Esophagus mucosa (tissue), 1 donor: ENCODE data around the gene MAEA. TPM values are rescaled to one million over a fixed set of nuclear protein-coding genes. Genes with fewer than 3 reads are reported as not detected.

Experiments
- ATAC-seq: fragments of 200-7000 bp; cut with Tn5 transposase; one replicate; pipeline ENCODE4 v1.9.1; 2020
- total RNA-seq: library from RNA; stranded (reverse); gene quantifications from one replicate; pipeline ENCODE4 v1.2.4, GENCODE V29; 2023
- donor health status: DM: yes; HTN: yes; CAD: no.

Gene MAEA
- total RNA-seq, 1 donor from 2014 or later, result 59.4 TPM

DNA sequence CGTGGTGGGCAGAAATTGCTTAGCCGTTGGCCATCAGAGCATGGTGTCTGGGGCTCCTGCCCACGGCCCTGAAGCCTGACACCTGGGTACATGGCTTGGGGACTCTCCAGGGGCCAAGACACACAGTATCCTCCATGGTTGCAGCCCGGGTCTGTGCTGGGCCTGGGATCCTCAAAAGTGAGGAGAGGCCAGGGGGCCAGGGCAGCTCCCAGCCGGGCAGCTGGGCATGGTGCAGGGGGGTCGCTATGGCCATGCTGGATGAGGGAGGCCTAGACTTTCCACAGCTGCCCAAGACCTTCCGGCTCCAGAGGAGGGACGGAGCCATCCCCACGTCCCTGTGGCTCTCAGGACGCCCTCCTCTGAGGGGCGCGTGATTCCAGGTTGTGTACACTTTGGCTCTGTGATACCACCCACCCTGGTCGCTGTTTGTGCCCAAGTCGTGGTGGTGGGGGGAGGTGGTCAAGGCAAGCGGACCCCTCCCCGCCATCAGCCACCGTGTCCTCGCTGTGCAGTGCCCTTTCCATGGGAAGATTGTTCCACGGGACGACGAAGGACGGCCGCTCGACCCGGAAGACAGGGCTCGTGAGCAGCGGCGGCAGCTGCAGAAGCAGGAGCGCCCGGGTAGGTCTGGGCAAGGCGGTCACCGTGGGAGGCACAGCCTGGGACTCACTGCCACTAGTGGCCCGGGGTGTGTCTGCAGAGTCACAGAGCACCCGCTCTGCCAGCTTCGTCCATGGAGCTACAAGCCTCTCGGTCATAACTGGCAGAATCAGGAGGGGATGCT, 90.9 kb downstream of the MAEA start:
- no peak for ATAC-seq

DNA sequence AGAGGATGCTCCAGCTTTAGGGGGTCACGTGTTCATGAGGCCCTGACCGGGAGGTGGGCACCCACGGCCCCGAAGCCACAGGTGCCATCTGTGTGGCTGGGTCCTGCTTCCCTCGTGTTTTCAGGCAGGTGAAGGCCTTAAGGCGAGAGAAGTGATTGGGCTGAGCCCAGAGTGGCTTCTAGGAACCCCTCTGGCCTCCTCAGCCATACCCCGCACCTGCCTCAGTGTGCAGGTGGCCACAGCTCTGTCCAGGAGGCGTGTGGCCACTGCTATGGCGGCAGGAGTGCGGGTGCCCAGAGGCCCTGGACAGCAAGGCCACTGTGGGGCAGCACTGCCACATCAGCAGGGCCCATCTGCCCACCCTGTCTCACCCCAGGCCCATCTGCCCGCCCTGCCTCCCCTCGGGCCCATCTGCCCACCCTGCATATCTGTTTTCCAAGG, 91.5 kb downstream of the MAEA start:
- no peak for ATAC-seq

DNA sequence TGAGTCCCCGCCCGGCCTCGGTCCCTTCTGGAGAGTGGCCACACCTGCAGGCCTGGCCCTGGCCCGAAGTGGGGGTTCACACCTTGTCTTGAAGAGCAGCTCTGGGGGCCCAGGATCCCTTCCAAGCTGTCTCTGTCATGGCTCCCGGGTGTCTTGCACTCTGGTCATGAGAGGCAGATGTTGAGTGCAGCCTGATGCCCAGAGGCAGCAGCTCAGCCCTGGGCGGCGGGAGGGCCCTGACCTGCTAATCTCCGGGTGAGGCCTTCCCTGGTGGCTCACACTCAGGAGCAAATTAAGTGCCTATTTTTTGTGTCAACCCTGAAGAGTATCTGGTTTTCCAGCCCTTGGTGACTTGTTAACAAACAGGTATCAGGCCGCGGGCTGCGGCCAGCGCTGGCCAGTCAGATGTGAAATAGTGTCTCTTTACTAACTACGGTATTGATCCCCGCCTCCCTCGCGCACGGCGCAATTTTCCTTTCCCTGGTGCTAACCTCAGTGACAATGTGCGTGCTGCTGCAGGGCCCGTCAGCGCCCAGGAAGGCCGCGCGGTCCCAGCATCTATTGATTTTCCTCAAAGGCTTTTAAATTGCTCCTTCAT, 92.4 kb downstream of the MAEA start:
- no peak for ATAC-seq

DNA sequence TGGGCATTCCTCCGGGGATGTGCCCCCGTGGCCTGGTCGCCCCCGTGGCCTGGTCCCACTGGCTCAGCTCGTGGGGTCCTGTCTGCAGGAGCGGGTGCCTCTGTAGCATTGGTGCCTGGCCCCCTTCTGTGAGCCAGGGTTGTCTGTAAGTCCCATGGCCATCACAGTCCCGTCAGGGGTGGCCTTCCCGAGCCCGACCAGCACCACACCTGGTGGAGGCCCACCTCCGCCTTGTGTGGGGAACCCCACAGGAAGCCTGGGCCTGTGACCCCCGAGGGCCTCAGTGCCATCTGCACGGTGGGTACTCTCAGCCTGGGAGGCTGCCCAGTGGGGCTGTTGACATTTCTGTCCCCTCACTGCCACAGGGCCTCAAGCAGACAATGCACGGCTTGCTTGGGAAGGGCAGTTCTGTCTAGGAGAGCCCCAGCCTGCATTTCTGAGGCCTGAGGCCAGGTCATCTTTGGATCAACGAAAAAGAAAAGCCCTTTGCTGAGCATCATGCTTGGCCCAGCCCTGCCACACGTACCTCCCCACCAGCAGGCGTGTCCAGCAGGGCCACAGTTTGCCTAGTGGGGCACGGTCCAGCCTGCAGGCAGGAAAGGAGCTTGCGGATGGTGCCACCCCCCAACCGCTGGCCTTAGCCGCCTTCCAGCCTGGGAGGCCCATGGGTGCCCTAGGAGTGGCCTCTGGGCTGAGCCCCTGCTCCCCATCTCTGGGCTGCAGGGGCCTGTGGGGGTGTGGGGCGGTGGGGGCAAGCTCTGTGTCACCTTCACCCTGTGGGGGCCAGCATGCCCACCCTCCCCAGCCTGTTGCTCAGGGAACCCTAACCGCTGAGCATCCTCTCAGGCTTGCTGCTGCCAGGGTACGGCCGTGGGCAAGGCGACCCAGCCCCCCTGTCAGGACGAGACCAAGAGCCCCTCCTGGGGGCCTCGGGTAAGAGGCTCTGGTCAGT, 93.4 kb downstream of the MAEA start:
- ATAC-seq, result no peak

DNA sequence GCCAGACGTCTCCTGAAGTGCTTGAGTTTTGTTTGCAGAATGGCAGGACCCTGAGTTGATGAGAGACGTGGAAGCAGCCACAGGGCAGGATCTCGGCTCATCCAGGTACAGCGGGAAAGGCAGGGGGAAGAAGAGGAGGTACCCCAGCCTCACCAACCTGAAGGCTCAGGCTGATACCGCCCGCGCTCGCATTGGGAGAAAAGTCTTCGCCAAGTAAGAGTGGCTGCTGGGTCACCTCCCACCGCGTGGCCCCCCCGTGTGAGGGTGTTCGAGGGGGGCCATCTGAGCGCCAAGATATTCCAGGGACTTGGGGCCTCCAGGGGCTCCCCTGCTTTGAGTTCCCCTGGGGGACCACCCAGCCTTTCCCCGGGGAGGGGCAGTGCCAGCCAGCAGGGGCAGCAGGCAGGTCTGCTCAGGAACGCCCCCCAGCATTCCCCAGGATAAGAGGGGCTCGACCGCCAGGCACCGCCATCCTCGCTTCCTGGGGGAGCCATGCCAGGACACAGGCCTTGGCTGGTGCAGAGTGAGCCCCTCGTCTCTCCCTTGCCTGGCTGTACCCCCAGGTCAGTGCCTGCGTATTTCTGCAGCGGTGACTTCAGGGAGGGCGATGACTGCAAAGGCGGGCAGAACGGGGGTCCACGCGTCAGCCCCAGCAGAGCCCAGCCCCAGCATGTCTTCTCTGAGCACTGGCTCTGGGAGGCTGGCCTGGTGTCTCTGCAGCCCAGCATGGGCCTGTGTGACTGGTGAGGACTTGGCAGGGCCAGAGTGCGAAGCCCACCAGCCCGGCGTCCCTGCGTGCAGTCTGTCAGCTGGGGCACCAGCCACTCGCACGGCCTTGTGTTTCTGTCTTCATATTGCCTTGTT, 94.3 kb downstream of the MAEA start:
- no peak for ATAC-seq

DNA sequence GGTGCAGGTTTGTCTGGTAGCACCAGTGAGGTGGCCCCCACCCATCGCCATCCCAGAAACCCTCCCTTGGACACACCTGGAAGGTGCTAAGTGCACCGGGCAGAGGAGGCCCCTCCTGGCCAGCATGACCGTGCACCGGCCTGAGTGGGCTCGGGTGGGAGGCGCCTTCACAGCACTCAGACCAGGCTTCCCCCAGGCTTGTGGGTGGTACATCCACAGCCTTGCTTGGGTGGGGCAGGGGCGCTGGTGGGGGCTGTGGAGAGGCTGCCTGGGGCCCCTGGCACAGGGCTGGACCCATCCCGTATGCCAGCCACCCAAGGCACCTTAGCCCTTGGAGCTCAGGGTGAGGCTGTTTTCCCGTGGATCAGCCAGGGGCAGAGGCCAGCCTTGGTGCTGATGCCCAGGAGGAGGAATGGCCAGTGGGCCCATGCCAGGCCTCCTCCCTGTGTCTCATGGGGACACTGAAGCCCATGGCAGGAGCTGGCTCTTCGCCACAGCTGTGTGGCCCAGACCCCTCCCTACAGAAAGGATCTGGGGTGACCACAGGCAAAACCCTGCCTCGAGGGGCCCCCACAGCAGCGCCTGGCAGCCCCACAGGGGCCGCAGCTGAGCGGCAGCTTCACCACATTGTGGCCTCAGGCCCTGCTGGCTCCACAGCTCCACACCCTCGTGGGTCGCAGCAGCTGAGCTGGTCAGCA, 95.1 kb downstream of the MAEA start:
- ATAC-seq, result peak; percentile 6

DNA sequence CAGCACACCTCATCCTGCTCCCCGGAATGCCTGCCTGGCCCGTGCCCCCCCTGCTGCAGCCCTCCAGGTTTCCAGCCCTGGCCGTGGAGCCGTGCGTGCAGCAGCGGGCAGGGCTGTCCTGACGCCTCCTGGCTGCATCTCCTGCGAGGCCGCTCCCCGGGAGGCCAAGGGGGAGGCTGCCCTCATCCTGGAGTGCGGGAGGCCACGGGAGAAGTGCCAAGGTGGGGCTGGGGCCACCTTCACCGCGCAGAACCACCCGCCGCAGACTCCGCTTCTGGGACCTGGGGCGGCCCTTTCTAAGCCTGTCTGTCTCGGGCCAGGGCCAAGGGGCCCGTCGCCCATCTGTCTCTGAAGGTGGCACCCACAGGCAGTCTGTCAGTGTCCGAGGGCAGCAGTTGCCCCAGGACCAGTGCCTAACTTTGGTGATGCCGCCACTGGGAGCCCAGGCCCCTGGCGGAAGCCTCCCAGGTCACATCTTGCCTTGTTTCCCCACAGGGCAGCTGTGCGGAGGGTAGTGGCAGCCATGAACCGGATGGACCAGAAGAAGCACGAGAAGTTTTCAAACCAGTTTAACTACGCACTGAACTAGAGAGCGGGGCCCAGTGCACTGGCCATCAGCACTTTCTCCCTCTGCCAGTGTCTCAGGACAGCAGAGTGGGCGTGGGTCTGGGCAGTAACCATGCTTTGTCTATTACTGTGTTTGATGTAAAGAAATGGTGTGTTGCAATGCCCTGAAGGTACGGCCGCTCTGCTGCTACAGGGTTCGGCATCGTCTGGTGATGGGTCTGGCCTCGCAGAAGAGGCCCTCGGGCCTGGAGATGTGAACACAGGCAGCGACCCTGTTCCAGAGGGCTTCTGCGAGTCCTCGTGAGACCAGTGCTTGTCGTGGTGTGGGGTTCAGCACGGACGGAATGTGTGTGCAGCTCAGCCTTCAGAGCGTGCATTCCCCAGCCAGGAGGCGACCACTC, 96.0 kb downstream of the MAEA start:
- ATAC-seq, result no peak

Other genes with a start within 250 kb of the MAEA start
- 1.4 TPM for gene RNF212, start 176.3 kb upstream of the MAEA start, total RNA-seq
- gene SPON2, start 117.3 kb upstream of the MAEA start, total RNA-seq, result 9.4 TPM
- 89.4 TPM for gene CTBP1, start 40.8 kb upstream of the MAEA start, total RNA-seq
- gene UVSSA, start 57.3 kb downstream of the MAEA start, total RNA-seq, result 11.0 TPM
- not detected for gene NKX1-1, start 116.6 kb downstream of the MAEA start, total RNA-seq